Measurements from ENCODE around the gene OR4D2. TPM values are rescaled to one million over a fixed set of nuclear protein-coding genes. Genes with fewer than 3 reads are reported as not detected.

Gene OR4D2
- total RNA-seq, 1 donor from 2014 or later = not detected

DNA sequence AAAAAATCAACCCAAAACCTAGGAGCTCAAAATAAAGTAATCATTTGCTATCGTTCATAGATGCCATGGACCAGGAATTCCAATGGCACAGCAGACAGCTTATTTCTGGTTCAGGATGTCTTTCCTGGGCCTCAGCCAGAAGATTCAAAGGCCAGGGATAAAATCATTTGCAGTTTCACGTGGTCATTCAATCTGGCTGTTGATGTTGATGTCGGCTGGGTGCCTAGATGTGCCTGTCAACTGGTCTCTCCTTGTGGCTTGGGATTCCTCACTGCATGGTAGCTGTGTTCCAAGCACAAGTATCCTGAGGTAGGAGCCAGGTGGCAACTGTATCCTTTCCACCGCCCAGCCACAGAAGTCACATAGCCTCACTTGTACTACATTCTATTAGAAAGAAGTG is 15.0 kb downstream of the OR4D2 start:
- FAIRE-seq = no peak
- Histone ChIP-seq H3K27me3 (ENCODE audit: control insufficient read depth, insufficient read depth, low read length) (peaks cover 4% of the 10 kb centered on the region), H3K4me3 (ENCODE audit: low read depth, low read length) (no peak overlapping the region), H3K36me3 (ENCODE audit: control insufficient read depth, insufficient read depth, low read length) (no peaks in the 10 kb centered on the region)
- DNase-seq (ENCODE audit: low read depth) = no peak
- no peak for TF ChIP-seq CTCF (IDR thresholded peaks at IDR 0.05; ENCODE audit: insufficient read depth, low read length, severe bottlenecking)

GRCh38 chr17:58183514-58183913 is 16.7 kb downstream of the OR4D2 start:
- no peaks in the 10 kb centered on the region for H3K36me3 ChIP-seq (ENCODE audit: control insufficient read depth, insufficient read depth, low read length)
- FAIRE-seq = no peak
- no peak for DNase-seq (ENCODE audit: low read depth)
- H3K4me3 ChIP-seq (ENCODE audit: low read depth, low read length) = no peak overlapping the region
- no peak for TF ChIP-seq CTCF (IDR thresholded peaks at IDR 0.05; ENCODE audit: insufficient read depth, low read length, severe bottlenecking)
- H3K27me3 ChIP-seq (ENCODE audit: control insufficient read depth, insufficient read depth, low read length) = peaks cover 4% of the 10 kb centered on the region

DNA sequence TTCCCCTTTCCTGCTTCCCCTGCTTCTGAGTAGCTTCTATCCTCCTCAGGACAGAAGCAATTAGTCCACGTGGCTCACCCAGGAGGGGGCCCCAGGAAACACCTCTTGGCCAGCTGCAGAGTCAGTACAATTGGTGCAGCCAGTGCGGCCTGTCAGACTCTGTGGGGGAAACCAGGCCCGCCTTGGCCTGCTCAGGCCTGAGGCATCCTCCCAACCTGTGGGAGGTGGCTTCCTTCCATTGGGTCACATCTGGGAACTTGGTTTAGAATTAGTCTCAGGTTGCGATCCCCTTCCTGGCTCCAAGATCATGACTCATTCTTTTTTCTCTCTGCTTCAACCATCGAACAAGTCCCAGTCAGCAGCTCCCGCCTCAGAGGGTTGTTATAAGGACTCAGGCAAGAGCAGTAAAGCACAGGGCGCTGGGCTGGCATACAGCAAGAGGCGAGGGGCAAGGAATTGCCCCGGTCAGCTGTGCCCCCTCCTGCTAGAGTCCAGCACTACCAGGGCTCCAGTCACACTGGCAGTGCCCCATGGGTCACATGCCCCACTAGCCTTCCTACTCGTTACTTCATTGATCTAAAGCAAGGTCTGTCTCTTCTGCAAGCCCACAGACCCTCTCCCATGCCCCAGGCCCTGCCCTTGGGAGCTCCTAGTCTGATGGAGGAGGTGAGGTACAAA is 17.7 kb downstream of the OR4D2 start:
- FAIRE-seq = peak; percentile 52
- TF ChIP-seq CTCF (IDR thresholded peaks at IDR 0.05; ENCODE audit: insufficient read depth, low read length, severe bottlenecking) = no peak
- DNase-seq (ENCODE audit: low read depth) = peak; percentile 88
- no peak overlapping the region for H3K4me3 ChIP-seq (ENCODE audit: low read depth, low read length)
- H3K27me3 ChIP-seq (ENCODE audit: control insufficient read depth, insufficient read depth, low read length) = peaks cover 4% of the 10 kb centered on the region
- no peaks in the 10 kb centered on the region for H3K36me3 ChIP-seq (ENCODE audit: control insufficient read depth, insufficient read depth, low read length)

DNA sequence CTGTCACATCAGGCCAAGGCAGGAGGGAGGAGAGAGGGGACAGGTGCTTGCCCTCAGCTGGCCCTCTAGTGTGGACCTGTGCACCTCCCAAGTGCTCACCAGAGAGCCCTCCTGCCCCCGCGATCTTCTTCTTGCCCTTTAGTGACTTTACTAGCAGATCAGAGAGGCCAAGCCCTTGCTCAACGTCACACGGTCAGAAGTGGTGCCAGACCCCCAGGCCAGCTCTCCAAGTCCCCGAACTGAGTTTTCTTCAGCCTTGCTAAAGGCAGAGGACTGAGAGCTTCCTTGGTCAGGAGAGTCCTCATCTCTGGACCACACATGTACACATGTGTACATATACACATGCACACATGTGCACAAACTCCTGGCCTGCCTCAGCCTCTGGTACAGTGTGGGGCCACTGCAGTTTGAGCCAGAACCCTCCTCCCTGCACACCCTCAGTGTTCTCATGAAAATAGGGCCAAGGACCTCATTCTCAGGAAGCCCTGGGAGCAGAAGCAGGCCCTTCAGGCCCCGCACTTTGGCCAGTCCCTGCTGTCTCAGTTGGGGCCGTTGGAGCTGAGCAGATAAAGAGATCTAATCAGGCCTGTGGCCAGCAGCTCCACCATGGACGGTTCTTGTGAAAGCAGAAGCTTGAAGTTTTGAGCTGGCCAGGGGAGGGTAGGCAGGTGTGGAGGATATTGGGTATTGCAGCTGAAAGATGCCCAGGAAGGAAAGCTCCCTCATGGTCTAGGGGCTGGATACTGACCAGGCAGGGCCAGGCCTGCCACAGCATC is 18.4 kb downstream of the OR4D2 start:
- DNase-seq (ENCODE audit: low read depth) (no peak), FAIRE-seq (no peak)
- H3K27me3 ChIP-seq (ENCODE audit: control insufficient read depth, insufficient read depth, low read length) = peaks cover 4% of the 10 kb centered on the region
- TF ChIP-seq CTCF (IDR thresholded peaks at IDR 0.05; ENCODE audit: insufficient read depth, low read length, severe bottlenecking) = no peak
- H3K36me3 ChIP-seq (ENCODE audit: control insufficient read depth, insufficient read depth, low read length) = no peaks in the 10 kb centered on the region
- H3K4me3 ChIP-seq (ENCODE audit: low read depth, low read length) = no peak overlapping the region

DNA sequence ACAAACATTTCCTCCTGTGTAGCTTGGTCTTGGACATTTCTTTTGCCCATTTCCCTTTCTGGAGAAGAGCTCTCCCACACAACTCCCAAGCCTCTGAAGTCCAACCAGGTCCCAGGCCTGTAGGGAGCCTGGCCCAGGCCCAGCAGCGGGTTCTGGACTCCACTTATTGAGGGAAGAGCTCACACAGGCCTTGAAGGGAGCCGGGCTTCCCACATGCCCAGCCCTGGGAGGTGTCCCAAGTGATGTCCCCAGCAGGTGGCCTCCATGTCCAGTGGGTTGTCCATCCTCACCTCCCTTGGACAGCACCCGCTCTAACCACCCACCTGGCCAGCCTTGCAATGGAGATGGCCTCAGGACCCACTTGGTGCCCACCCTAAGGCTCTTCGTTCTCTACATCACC is 19.8 kb downstream of the OR4D2 start:
- no peak for TF ChIP-seq CTCF (IDR thresholded peaks at IDR 0.05; ENCODE audit: insufficient read depth, low read length, severe bottlenecking)
- FAIRE-seq = no peak
- no peak for DNase-seq (ENCODE audit: low read depth)
- no peaks in the 10 kb centered on the region for H3K27me3 ChIP-seq (ENCODE audit: control insufficient read depth, insufficient read depth, low read length)
- no peaks in the 10 kb centered on the region for H3K36me3 ChIP-seq (ENCODE audit: control insufficient read depth, insufficient read depth, low read length)
- no peak overlapping the region for H3K4me3 ChIP-seq (ENCODE audit: low read depth, low read length)

Data from bronchial epithelial cell (primary cell).